T-helper 22 cell (primary cell): ENCODE measurements around the gene PLA2G4B.

Experiments
- DNase-seq: peaks from one replicate; pipeline ENCODE4 v3.0.0-alpha.2; 2020; ENCODE audit warnings: low read depth

Gene PLA2G4B

GRCh38 chr15:41838400-41838897 is at the start of gene PLA2G4B:
Gene PLA2G4B, plus strand, starts transcription at chr15:41838847. Its CDS starts 67 bp downstream, at chr15:41838914.
- no peak for DNase-seq

- no peak for DNase-seq
Measured at GRCh38 chr15:41789236-41789635, 49.4 kb upstream of the PLA2G4B start.

GRCh38 chr15:41789662-41790061 is 49.0 kb upstream of the PLA2G4B start:
- no peak for DNase-seq

DNA sequence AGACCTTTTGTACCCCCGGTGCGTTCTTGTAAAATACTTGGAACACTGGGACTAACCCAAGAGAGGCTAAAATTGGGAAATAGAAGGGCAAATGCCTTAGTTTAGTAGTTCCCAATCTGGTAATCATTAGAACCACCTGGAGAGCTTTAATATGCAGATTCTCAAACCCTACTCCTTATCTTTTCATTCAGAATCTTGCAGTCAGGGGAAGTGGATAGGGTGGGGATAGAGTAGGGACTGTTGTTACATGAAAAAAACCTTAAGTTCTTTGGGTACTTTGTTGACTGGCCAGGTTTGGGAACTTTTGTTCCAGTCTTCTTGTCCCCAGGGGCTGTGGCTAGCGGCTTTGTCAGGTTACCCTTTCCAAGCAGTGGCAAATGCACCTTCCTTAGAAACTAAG is 48.5 kb upstream of the PLA2G4B start:
- no peak for DNase-seq

DNA sequence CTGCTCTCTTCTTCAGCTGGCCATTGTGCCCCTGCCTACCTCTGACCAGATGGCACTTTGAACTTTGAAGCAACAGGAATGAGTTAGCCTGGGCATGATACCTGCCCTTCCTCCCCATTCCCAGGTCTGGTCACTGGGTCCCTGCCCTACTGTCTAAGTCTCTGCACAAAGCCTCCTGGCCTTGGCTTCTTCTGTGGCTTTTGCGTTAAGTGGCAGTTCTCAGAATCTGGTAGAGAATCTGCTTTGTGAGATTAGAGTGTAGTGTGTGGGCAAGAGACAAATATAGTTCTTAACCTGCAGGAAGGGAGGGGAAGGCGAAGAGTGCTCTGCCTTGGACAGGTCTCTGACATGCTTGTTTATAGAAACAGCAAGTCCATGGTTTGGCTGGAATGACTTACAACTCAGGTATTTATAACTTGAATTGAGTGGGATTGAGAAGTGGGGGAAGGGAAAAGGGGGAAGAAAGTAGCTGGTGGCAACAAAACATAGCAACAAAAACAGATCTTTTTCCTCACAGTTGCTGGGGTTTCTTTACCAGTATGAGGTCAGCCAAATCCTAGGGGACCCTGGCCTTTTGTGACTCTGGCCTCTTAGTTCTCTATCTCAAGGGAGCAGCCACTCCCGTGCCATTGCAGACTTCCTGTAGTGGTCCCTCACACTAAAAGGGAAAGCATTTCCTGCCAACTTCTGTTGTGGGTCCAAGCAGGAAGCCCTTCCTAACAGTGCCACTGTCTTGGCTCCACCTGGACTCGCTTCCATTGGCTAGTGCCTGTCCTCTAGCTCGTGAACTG is 47.7 kb upstream of the PLA2G4B start:
- no peak for DNase-seq

DNA sequence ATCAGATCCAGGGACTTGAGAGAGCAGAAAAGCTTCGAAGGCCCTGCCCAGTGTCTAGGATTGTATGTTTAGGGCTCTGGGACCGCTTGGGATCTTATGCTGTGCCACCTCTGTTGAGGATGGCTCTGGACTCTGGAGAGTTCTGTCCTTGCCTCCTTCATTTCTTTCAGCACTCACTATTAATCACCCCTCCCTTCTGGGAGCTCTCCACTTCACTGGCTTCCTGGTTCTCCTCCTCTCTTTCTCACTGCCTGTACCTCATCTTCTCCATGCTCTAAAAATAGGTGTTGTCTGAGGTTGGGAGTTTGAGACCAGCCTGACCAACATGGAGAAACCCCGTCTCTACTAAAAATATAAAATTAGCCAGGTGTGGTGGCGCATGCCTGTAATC is 47.1 kb upstream of the PLA2G4B start:
- DNase-seq = no peak

DNA sequence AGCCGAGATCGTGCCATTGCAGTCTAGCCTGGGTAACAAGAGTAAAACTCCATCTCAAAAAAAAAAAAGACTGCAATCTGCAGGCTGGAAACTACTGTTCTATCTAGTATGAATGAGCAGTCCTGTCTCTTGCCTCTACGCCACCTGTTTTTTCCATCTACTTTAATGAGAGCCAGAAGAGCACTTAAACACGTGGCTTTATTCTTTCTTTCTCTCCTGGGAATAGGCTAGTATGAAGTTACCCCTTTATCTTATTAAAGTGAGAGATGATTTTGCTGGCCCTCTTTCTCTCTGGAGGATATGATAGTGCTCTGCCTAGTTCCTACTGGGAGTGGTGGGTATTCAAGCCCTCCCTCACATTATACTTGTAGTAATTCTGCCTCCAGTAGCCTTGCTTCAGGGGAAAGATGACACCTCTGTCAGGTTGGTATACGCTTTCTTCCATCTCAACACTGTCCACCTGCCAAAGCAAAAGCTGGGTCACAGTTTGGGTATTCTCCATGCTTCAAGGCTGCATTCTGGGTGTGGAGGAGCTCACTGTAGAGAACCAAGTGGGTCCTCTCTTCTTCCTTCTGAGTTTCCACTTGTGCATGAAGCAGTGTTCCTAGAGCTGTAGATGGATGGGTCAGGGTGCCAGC is 46.5 kb upstream of the PLA2G4B start:
- no peak for DNase-seq

- no peak for DNase-seq
Measured at GRCh38 chr15:41794081-41794480, 44.6 kb upstream of the PLA2G4B start.

DNA sequence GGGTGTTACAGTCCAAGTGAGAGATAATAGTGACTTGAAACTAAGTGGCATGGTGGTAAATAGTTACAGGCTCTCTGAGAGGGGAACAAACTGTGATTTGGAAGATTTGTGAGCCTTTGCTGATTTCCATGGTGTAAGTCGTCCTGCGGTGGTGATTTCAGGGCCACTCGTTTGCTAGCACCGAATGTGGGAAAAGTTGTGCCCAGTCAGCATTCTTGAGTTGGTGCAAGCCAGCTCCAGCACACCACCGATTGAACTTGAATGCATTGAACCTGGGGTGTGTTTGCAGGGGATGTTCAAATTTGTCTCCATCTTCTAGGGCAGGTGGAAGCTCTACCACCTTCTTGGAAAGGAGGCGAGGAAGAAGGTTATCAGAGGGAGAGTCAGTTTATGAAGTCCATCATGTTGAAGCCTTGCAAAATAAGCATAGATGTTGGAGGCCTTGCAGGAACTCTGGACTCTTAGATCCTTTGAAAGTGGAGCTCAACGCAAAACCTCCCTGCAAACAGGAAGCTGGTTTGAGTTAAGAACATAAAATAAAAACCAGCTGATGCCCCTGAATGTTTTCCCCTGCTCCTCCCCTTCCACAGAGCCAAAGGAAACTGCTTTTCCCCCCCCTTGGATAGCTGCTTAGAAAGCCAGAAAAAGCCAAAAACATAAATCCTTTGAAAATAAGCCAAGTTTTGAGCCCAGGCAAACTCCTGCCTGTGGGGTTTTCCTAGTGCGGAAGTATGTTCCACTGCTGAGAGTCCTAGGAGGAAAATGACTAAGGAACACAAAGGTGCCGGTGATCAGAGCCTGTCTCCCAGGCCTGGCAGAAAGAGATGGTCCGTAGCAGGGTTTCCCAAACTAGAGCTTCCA is 42.4 kb upstream of the PLA2G4B start:
- no peak for DNase-seq

DNA sequence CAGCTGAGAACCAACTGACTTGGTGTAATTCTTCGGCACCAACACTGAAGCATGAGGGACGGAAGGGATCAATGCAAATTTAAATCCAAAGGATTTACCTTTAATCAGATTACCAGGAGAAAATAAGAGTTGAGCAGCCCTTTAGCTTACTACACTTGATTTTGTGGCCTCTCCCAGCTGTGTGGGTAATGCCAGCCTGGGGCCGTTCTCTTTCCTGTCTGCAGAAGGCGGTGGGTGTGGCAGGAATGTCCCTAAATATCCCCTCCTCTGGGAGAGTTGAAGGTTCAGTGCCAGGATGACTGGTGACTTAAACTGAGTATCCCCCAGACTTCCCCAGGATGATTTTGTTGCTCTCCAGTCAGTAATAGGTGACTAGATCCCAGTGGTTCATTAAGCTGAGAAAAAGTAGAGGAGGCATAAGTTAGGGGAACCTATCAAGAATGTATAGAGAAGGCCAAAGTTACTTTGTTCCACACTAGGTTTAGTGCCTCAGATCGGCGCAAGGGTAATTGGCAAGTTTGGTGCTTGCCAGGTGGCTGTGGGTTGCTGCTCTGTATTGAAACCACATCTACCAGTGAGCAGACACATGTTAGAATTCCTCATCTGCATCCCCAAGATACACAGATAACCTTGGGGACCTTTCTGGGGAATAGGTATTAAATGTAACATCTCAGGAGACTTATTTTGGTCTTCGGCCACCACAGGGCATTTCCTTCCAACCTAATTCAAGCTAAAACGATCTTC is 41.3 kb upstream of the PLA2G4B start:
- DNase-seq = no peak

- no peak for DNase-seq
Measured at GRCh38 chr15:41798607-41799487, 39.8 kb upstream of the PLA2G4B start.

- no peak for DNase-seq
Measured at GRCh38 chr15:41799488-41799805, 39.2 kb upstream of the PLA2G4B start.

DNA sequence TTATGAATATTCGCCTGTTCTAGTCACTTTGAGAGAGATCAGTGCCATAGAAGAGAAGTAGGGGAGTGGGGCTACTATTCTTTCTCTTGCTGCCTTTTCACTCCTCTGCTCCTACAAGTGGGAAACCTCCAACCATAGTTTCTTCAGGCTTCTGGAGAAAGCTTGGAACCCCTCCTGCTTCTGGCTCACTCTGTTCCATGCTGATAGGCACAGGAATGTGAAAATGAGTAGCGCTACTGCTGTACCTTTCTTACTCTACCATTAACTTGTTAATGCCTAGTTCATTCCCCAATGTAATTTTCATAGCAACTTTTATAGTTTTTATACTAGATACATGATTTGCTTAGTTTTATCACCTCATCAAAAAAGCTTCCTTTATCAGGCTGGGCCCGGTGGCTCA is 37.5 kb upstream of the PLA2G4B start:
- DNase-seq = no peak

- no peak for DNase-seq
Measured at GRCh38 chr15:41801850-41802455, 36.7 kb upstream of the PLA2G4B start.

GRCh38 chr15:41804361-41804760 is 34.3 kb upstream of the PLA2G4B start:
- no peak for DNase-seq

DNA sequence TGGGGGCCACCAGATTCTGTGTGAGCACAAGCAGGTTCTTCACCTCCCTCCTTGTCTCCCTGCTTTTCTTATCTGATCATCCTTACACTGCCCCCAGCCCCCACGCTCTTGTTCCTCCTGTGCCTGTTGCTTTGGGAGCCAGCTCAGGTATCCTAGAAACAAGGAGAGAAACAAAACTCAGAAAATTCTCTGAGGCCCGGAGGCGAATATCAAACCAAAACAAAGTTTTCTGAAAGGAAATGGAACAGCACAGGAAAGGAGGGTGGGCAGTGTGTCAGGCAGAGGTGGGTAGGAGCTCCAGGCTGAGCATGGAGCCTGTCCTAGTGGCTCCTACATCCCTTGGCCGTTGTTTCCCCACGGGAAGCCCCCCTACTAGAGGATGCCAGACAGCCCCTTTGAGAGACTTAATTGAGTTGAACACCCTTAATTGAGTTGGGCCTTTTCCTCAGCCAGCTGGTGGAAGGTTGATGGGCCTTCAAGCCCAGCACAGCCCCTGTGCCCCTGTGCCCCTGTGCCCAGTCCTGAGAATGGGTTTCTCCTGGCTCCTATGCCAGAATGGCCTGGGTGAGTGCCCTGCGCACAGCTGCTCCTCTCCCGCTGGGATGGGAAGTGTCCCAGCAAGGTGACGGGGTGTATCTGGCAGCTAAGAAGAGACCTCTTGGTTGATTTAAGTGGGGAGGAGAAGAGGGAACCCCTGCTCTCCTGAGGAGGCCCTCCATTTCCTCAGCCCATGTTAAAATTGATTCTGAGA is 33.6 kb upstream of the PLA2G4B start:
- no peak for DNase-seq

GRCh38 chr15:41805711-41806110 is 32.9 kb upstream of the PLA2G4B start:
- no peak for DNase-seq

- no peak for DNase-seq
Measured at GRCh38 chr15:41806291-41807181, 32.1 kb upstream of the PLA2G4B start.

DNA sequence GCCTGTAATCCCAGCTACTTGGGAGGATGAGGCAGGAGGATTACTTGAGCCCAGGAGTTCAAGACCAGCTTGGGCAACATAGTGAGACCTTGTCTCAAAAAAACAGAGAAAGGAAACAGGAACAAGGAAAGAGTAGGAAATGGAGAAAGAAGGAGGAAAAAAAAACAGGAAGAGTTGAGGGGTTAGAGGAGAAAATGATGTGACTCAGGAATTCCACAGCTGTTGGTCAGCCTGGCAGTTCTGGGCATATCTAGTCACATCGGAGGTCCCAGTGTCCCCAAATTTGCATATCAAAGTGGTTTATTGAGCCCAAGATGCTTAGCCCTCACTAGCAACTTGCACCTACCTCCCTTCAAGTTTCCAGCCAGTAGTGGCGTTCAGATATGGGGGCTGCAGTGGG is 29.5 kb upstream of the PLA2G4B start:
- no peak for DNase-seq
